Esophagus muscularis mucosa (tissue), 3 donors: ENCODE results near the gene TAF1B.

Experiments used
- POLR2AphosphoS5 ChIP-seq, 2 donors: sonication (generic); formaldehyde crosslinking; IDR thresholded peaks; one replicate each; pipeline ENCODE4 v1.6.1; 2017; ENCODE audit warnings: antibody characterized with exemption in 2 of 2
- TF ChIP-seq, protein P1 (sequence below), 3 experiments: fragments of 200-600 bp in 2 of 3; fragments of 450-650 bp in 1 of 3; sonication (generic) in 2 of 3; IDR thresholded peaks; one replicate each; pipeline ENCODE4 v1.5.1; 2017 to 2019; ENCODE audit warnings: antibody characterized with exemption in 3 of 3, mild to moderate bottlenecking in 2 of 3, moderate library complexity in 1 of 3

DNA sequence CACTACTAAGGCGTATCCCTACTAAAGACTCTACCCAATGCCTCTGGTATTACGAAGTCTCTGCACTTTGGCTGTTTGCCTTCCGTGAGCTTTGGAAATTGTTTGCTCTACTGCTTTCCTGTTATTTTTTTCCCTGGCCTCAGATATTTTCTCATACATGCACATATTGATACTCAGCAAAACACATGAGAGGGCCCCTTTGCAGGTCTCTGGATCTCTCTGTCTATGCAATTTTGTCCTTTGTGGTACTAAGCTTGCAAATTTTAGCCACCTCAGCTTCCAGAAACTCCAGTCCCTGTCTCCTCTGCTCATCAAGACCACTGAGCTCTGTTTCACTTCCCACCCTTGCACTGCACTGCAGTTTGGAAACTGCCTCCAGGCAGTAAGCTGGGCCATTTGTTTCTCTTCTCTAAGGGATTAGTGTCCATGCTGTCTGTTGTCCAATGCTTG lies 46.6 kb downstream of the TAF1B start:
- TF ChIP-seq, protein P1, sequence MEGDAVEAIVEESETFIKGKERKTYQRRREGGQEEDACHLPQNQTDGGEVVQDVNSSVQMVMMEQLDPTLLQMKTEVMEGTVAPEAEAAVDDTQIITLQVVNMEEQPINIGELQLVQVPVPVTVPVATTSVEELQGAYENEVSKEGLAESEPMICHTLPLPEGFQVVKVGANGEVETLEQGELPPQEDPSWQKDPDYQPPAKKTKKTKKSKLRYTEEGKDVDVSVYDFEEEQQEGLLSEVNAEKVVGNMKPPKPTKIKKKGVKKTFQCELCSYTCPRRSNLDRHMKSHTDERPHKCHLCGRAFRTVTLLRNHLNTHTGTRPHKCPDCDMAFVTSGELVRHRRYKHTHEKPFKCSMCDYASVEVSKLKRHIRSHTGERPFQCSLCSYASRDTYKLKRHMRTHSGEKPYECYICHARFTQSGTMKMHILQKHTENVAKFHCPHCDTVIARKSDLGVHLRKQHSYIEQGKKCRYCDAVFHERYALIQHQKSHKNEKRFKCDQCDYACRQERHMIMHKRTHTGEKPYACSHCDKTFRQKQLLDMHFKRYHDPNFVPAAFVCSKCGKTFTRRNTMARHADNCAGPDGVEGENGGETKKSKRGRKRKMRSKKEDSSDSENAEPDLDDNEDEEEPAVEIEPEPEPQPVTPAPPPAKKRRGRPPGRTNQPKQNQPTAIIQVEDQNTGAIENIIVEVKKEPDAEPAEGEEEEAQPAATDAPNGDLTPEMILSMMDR (IDR thresholded peaks at IDR 0.05): no peak
- TF ChIP-seq POLR2AphosphoS5 (IDR thresholded peaks at IDR 0.05): no peak
